ENCODE data around the gene JPT1.
"Not testable (repeated sequence)": the region's sequence is repeated elsewhere in the genome, so short reads cannot be mapped to it uniquely, and the experiment has no call there.

The JPT1 gene

GRCh38 chr17:75144816-75145512 is 9.3 kb downstream of the JPT1 start:
- H3K4me1 Mint-ChIP-seq, result peaks cover 8% of the 10 kb centered on the region
- TF ChIP-seq CTCF (IDR thresholded peaks at IDR 0.05), result no peak
- H3K27ac Mint-ChIP-seq, result no peak overlapping the region
- H3K27me3 Mint-ChIP-seq (ENCODE audit: low read depth, poor library complexity), result no peaks in the 10 kb centered on the region
- H3K9me3 Mint-ChIP-seq, result no peaks in the 10 kb centered on the region
- DNase-seq, result no peak
- peaks cover 85% of the 10 kb centered on the region for H3K36me3 Mint-ChIP-seq (ENCODE audit: low read depth)
- H3K4me3 Mint-ChIP-seq, result no peak overlapping the region

GRCh38 chr17:75142236-75142971 is 11.9 kb downstream of the JPT1 start:
- no peak for DNase-seq
- Mint-ChIP-seq H3K27me3 (ENCODE audit: low read depth, poor library complexity) (no peaks in the 10 kb centered on the region), H3K4me3 (no peak overlapping the region), H3K9me3 (no peaks in the 10 kb centered on the region), H3K27ac (peak overlapping the region; percentile 39), H3K4me1 (no peaks in the 10 kb centered on the region), H3K36me3 (ENCODE audit: low read depth) (peaks cover 79% of the 10 kb centered on the region)
- TF ChIP-seq CTCF (IDR thresholded peaks at IDR 0.05), result no peak

GRCh38 chr17:75138519-75138918 is 15.8 kb downstream of the JPT1 start:
- H3K4me1 Mint-ChIP-seq, result no peaks in the 10 kb centered on the region
- H3K9me3 Mint-ChIP-seq, result no peaks in the 10 kb centered on the region
- no peak overlapping the region for H3K4me3 Mint-ChIP-seq

GRCh38 chr17:75137762-75138161 is 16.6 kb downstream of the JPT1 start:
- H3K27ac Mint-ChIP-seq; H3K4me1 Mint-ChIP-seq; H3K4me3 Mint-ChIP-seq; H3K9me3 Mint-ChIP-seq; H3K27me3 Mint-ChIP-seq (ENCODE audit: low read depth, poor library complexity); DNase-seq: not testable (repeated sequence)
- H3K36me3 Mint-ChIP-seq (ENCODE audit: low read depth), result peaks cover 59% of the 10 kb centered on the region

More at GRCh38 chr17:75138519-75138918, 15.8 kb downstream of the JPT1 start:
- Mint-ChIP-seq H3K27ac (no peak overlapping the region), H3K27me3 (ENCODE audit: low read depth, poor library complexity) (no peaks in the 10 kb centered on the region), H3K36me3 (ENCODE audit: low read depth) (peaks cover 64% of the 10 kb centered on the region)
- TF ChIP-seq CTCF (IDR thresholded peaks at IDR 0.05), result no peak
- DNase-seq, result no peak

- TF ChIP-seq CTCF (IDR thresholded peaks at IDR 0.05), result no peak
- Mint-ChIP-seq H3K27ac (peak overlapping the region; percentile 94), H3K27me3 (ENCODE audit: low read depth, poor library complexity) (no peaks in the 10 kb centered on the region), H3K9me3 (no peaks in the 10 kb centered on the region), H3K4me1 (no peaks in the 10 kb centered on the region), H3K36me3 (ENCODE audit: low read depth) (peaks cover 47% of the 10 kb centered on the region), H3K4me3 (no peak overlapping the region)
- DNase-seq, result no peak
These were observed 18.4 kb downstream of the JPT1 start for GRCh38 chr17:75135946-75136345.

- no peaks in the 10 kb centered on the region for H3K9me3 Mint-ChIP-seq
These were observed 18.9 kb downstream of the JPT1 start for GRCh38 chr17:75135452-75135851.

GRCh38 chr17:75133607-75134347 is 20.5 kb downstream of the JPT1 start:
- H3K27ac Mint-ChIP-seq, result peak overlapping the region; percentile 96
- not testable (repeated sequence) for H3K9me3 Mint-ChIP-seq; H3K4me3 Mint-ChIP-seq; DNase-seq; H3K27me3 Mint-ChIP-seq (ENCODE audit: low read depth, poor library complexity)
- H3K36me3 Mint-ChIP-seq (ENCODE audit: low read depth), result peaks cover 35% of the 10 kb centered on the region
- peaks cover 18% of the 10 kb centered on the region for H3K4me1 Mint-ChIP-seq

More at GRCh38 chr17:75135452-75135851, 18.9 kb downstream of the JPT1 start:
- no peak for TF ChIP-seq CTCF (IDR thresholded peaks at IDR 0.05)
- peak overlapping the region; percentile 94 for H3K27ac Mint-ChIP-seq
- H3K36me3 Mint-ChIP-seq (ENCODE audit: low read depth), result peaks cover 44% of the 10 kb centered on the region
- no peak overlapping the region for H3K4me3 Mint-ChIP-seq
- no peak for DNase-seq
- peaks cover 4% of the 10 kb centered on the region for H3K4me1 Mint-ChIP-seq
- no peaks in the 10 kb centered on the region for H3K27me3 Mint-ChIP-seq (ENCODE audit: low read depth, poor library complexity)
